GM19328 (cell line): ENCODE results near the gene SNW1.
"Not testable (repeated sequence)": the region's sequence is repeated elsewhere in the genome, so short reads cannot be mapped to it uniquely, and the experiment has no call there.

ENCODE experiments used
- ATAC-seq: cut with Tn5 transposase; IDR thresholded peaks from one replicate; pipeline ENCODE4 v1.9.1; 2021; ENCODE audit warnings: mild to moderate bottlenecking, moderate library complexity; ENCODE audit not compliant: unreplicated experiment

Gene SNW1

GRCh38 chr14:77760381-77761204 is at the start of gene SNW1:
TSS of gene SNW1 (minus strand) at chr14:77761156. CDS start at chr14:77761127, 29 bp downstream.
- ATAC-seq = peak; percentile 95

- no peak for ATAC-seq
Measured at GRCh38 chr14:77809011-77809410, 48.1 kb upstream of the SNW1 start.

GRCh38 chr14:77808250-77808649 is 47.3 kb upstream of the SNW1 start:
- ATAC-seq = no peak

GRCh38 chr14:77805706-77806105 is 44.8 kb upstream of the SNW1 start:
- ATAC-seq = no peak

GRCh38 chr14:77804592-77804991 is 43.6 kb upstream of the SNW1 start:
- ATAC-seq = no peak

- no peak for ATAC-seq
Measured at GRCh38 chr14:77800814-77801213, 39.9 kb upstream of the SNW1 start.

- ATAC-seq = peak; percentile 90
Measured at GRCh38 chr14:77799863-77800730, 39.1 kb upstream of the SNW1 start, which contains the start of gene ADCK1. TSS of gene ADCK1 (plus strand) at chr14:77800109. CDS start at chr14:77818979, 18,870 bp downstream.

GRCh38 chr14:77799456-77799855 is 38.5 kb upstream of the SNW1 start:
- ATAC-seq = not testable (repeated sequence)

GRCh38 chr14:77794357-77794756 is 33.4 kb upstream of the SNW1 start:
- no peak for ATAC-seq

GRCh38 chr14:77793255-77793654 is 32.3 kb upstream of the SNW1 start:
- ATAC-seq = not testable (repeated sequence)

GRCh38 chr14:77791225-77791600 is 30.3 kb upstream of the SNW1 start:
- ATAC-seq = no peak

- no peak for ATAC-seq
Measured at GRCh38 chr14:77790566-77791224, 29.7 kb upstream of the SNW1 start.

GRCh38 chr14:77786148-77786547 is 25.2 kb upstream of the SNW1 start:
- no peak for ATAC-seq

- ATAC-seq = no peak
Measured at GRCh38 chr14:77782202-77782601, 21.2 kb upstream of the SNW1 start.

- not testable (repeated sequence) for ATAC-seq
Measured at GRCh38 chr14:77773966-77774365, 13.0 kb upstream of the SNW1 start.

- ATAC-seq = not testable (repeated sequence)
Measured at GRCh38 chr14:77768442-77769069, 7.6 kb upstream of the SNW1 start.

GRCh38 chr14:77763978-77764377 is 3.0 kb upstream of the SNW1 start:
- ATAC-seq = no peak

GRCh38 chr14:77763316-77763715 is 2.4 kb upstream of the SNW1 start:
- ATAC-seq = no peak

- ATAC-seq = peak; percentile 27
Measured at GRCh38 chr14:77761205-77761931, 412 bp upstream of the SNW1 start.
